Measurements from ENCODE around the gene SCUBE1. TPM values are rescaled to one million over a fixed set of nuclear protein-coding genes. Genes with fewer than 3 reads are reported as not detected.
A peak's percentile ranks its signal among the peaks of the same experiment; 100 is the strongest.

The SCUBE1 gene
- total and polyA plus RNA-seq, 3 donors from 2014 or later = 11.0 to 28.9 (median 23.5) TPM

GRCh38 chr22:43213962-43214361 is 129.2 kb downstream of the SCUBE1 start:
- 63 to 92% methylated on average over 1 to 12 of the region's 12 CpGs for WGBS, 2 donors

GRCh38 chr22:43213051-43213450 is 130.1 kb downstream of the SCUBE1 start:
- WGBS, 2 donors = 38 to 42% methylated on average over 6 to 8 of the region's 8 CpGs
- no peaks in the 10 kb centered on the region for H3K36me3 ChIP-seq (ENCODE audit: low read depth, missing control alignments)

More at GRCh38 chr22:43213962-43214361, 129.2 kb downstream of the SCUBE1 start:
- no peak for DNase-seq
- H3K4me3 ChIP-seq = no peak overlapping the region
- H3K9me3 ChIP-seq = no peaks in the 10 kb centered on the region
- peaks cover 6% of the 10 kb centered on the region for H3K4me1 ChIP-seq
- H3K27me3 ChIP-seq = no peaks in the 10 kb centered on the region
- intact Hi-C loops (cut with DNase I; ENCODE audit: low total_unique reads) = no loop called here
- H3K36me3 ChIP-seq (ENCODE audit: low read depth, missing control alignments) = no peaks in the 10 kb centered on the region
- no peak for TF ChIP-seq CTCF (IDR thresholded peaks at IDR 0.05)
- TF ChIP-seq POLR2A (IDR thresholded peaks at IDR 0.05) = no peak
- no peak overlapping the region for H3K27ac ChIP-seq

GRCh38 chr22:43212434-43212952 is 130.7 kb downstream of the SCUBE1 start:
- peaks cover 6% of the 10 kb centered on the region for H3K4me1 ChIP-seq
- DNase-seq = no peak
- H3K4me3 ChIP-seq = no peak overlapping the region
- intact Hi-C loops (cut with DNase I; ENCODE audit: low total_unique reads) = no loop called here
- TF ChIP-seq POLR2A (IDR thresholded peaks at IDR 0.05) = no peak
- TF ChIP-seq CTCF (IDR thresholded peaks at IDR 0.05) = no peak
- H3K9me3 ChIP-seq = no peaks in the 10 kb centered on the region
- WGBS, 2 donors = 91 to 92% methylated on average over 15 to 23 of the region's 23 CpGs
- H3K27me3 ChIP-seq = no peaks in the 10 kb centered on the region
- H3K36me3 ChIP-seq (ENCODE audit: low read depth, missing control alignments) = no peaks in the 10 kb centered on the region
- no peak overlapping the region for H3K27ac ChIP-seq

More at GRCh38 chr22:43213051-43213450, 130.1 kb downstream of the SCUBE1 start:
- intact Hi-C loops (cut with DNase I; ENCODE audit: low total_unique reads) = no loop called here
- Histone ChIP-seq H3K27ac (no peak overlapping the region), H3K9me3 (no peaks in the 10 kb centered on the region), H3K27me3 (no peaks in the 10 kb centered on the region), H3K4me3 (no peak overlapping the region), H3K4me1 (peaks cover 6% of the 10 kb centered on the region)
- TF ChIP-seq POLR2A (IDR thresholded peaks at IDR 0.05) (no peak), CTCF (IDR thresholded peaks at IDR 0.05) (no peak)
- DNase-seq = peak; percentile 62

GRCh38 chr22:43211941-43212433 is 131.2 kb downstream of the SCUBE1 start:
- no peak for DNase-seq
- WGBS, 2 donors = 88 to 98% methylated on average over 4 to 13 of the region's 13 CpGs
- TF ChIP-seq POLR2A (IDR thresholded peaks at IDR 0.05) (no peak), CTCF (IDR thresholded peaks at IDR 0.05) (no peak)
- H3K36me3 ChIP-seq (ENCODE audit: low read depth, missing control alignments) = no peaks in the 10 kb centered on the region
- no peak overlapping the region for H3K4me3 ChIP-seq
- H3K27ac ChIP-seq = no peak overlapping the region
- H3K9me3 ChIP-seq = no peaks in the 10 kb centered on the region
- no peaks in the 10 kb centered on the region for H3K27me3 ChIP-seq
- peaks cover 6% of the 10 kb centered on the region for H3K4me1 ChIP-seq
- intact Hi-C loops (cut with DNase I; ENCODE audit: low total_unique reads) = no loop called here
